Hepatocyte (in vitro differentiated cells): ENCODE results near the gene PRMT7. TPM values are rescaled to one million over a fixed set of nuclear protein-coding genes. Genes with fewer than 3 reads are reported as not detected.

ENCODE experiments used
- DNase-seq: peaks from one replicate; pipeline ENCODE4 v3.0.0-alpha.2; 2016; ENCODE audit warnings: low spot score
- H2AFZ ChIP-seq: fragments of 200-600 bp; sonication (generic); 2 replicates; pipeline ENCODE4 v1.6.0; 2016; ENCODE audit warnings: antibody characterized with exemption, mild to moderate bottlenecking
- H3K27ac ChIP-seq: fragments of 200-600 bp; sonication (generic); 2 replicates; pipeline ENCODE4 v1.5.1; 2016; ENCODE audit warnings: mild to moderate bottlenecking
- H3K27me3 ChIP-seq: fragments of 200-600 bp; sonication (generic); 2 replicates; pipeline ENCODE4 v1.6.1; 2016
- H3K36me3 ChIP-seq: fragments of 200-600 bp; sonication (generic); replicated peaks from 2 replicates; pipeline ENCODE4 v1.5.1; 2016; ENCODE audit warnings: low read depth; ENCODE audit not compliant: insufficient read depth
- H3K4me1 ChIP-seq: fragments of 200-600 bp; sonication (generic); 2 replicates; pipeline ENCODE4 v1.5.1; 2016; ENCODE audit warnings: mild to moderate bottlenecking, moderate library complexity; ENCODE audit not compliant: insufficient read depth
- H3K4me2 ChIP-seq: fragments of 200-600 bp; sonication (generic); 2 replicates; pipeline ENCODE4 v1.6.0; 2016
- H3K4me3 ChIP-seq: fragments of 200-600 bp; sonication (generic); 2 replicates; pipeline ENCODE4 v1.5.1; 2016; ENCODE audit warnings: mild to moderate bottlenecking
- H3K79me2 ChIP-seq: fragments of 200-600 bp; sonication (generic); 2 replicates; pipeline ENCODE4 v1.6.0; 2017; ENCODE audit warnings: mild to moderate bottlenecking
- H3K9me2 ChIP-seq: fragments of 200-600 bp; sonication (generic); replicated peaks from 2 replicates; pipeline ENCODE4 v1.6.0; 2017; ENCODE audit warnings: mild to moderate bottlenecking; ENCODE audit not compliant: insufficient read depth
- H3K9me3 ChIP-seq: fragments of 200-600 bp; sonication (generic); 2 replicates; pipeline ENCODE4 v1.5.1; 2016; ENCODE audit warnings: low read depth, mild to moderate bottlenecking
- H4K20me1 ChIP-seq: fragments of 200-600 bp; sonication (generic); 2 replicates; pipeline ENCODE4 v1.6.0; 2016; ENCODE audit warnings: mild to moderate bottlenecking; ENCODE audit not compliant: insufficient read depth, poor library complexity, severe bottlenecking
- CTCF ChIP-seq: fragments of 200-600 bp; sonication (generic); IDR thresholded peaks from 2 replicates; pipeline ENCODE4 v1.5.1; 2016; ENCODE audit warnings: antibody characterized with exemption, mild to moderate bottlenecking; ENCODE audit not compliant: poor library complexity
- EZH2 ChIP-seq: fragments of 200-600 bp; sonication (generic); IDR thresholded peaks from 2 replicates; pipeline ENCODE4 v1.6.1; 2016; ENCODE audit warnings: antibody characterized with exemption, mild to moderate bottlenecking, borderline replicate concordance
- EZH2phosphoT487 ChIP-seq: fragments of 200-600 bp; sonication (generic); IDR thresholded peaks from one replicate; pipeline ENCODE4 v1.6.1; 2018; ENCODE audit warnings: antibody characterized with exemption, mild to moderate bottlenecking, low read depth, moderate library complexity; ENCODE audit not compliant: unreplicated experiment, severe bottlenecking
- WGBS: methylation state at CpG from one replicate; pipeline ENCODE4 v1.1.6; 2016; ENCODE audit warnings: low lambda C conversion rate; ENCODE audit errors: missing lambda C conversion rate; 5-methylcytosine and 5-hydroxymethylcytosine counted together
- polyA plus RNA-seq: library from polyadenylated mRNA; unstranded; fragments of >200 nt; fragmentation: Nextera tagmentation; extraction: Ambion mirVana; gene quantifications from 2 replicates; pipeline ENCODE4 v1.2.1, GENCODE V29; 2016
- total RNA-seq: library from RNA; depleted of rRNA; stranded (reverse); fragments of >200 nt; gene quantifications from 2 replicates; pipeline ENCODE4 v1.2.3, GENCODE V29; 2014

Gene PRMT7
- total and polyA plus RNA-seq, 2 experiments from 2014 or later, result 41.1 to 43.6 TPM

- H3K9me2 ChIP-seq, result no peaks in the 10 kb centered on the region
- H3K4me1 ChIP-seq, result peaks cover 9% of the 10 kb centered on the region
- peak overlapping the region; percentile 64 for H3K4me2 ChIP-seq
- no peaks in the 10 kb centered on the region for H3K9me3 ChIP-seq
- no peak overlapping the region for H3K4me3 ChIP-seq
- TF ChIP-seq EZH2 (no peak), EZH2phosphoT487 (no peak), CTCF (no peak)
- H3K36me3 ChIP-seq, result no peaks in the 10 kb centered on the region
- DNase-seq, result no peak
- 80% methylated on average over 6 of the region's 6 CpGs for whole genome bisulfite sequencing
- H4K20me1 ChIP-seq, result no peaks in the 10 kb centered on the region
- no peaks in the 10 kb centered on the region for H3K79me2 ChIP-seq
- peak overlapping the region; percentile 95 for H3K27ac ChIP-seq
- H2AFZ ChIP-seq, result no peak overlapping the region
- H3K27me3 ChIP-seq, result no peaks in the 10 kb centered on the region
Observed at GRCh38 chr16:68385371-68385770, 74.6 kb downstream of the PRMT7 start.

- Histone ChIP-seq H2AFZ (no peak overlapping the region), H3K27me3 (no peaks in the 10 kb centered on the region), H3K9me2 (no peaks in the 10 kb centered on the region), H3K36me3 (no peaks in the 10 kb centered on the region), H3K4me2 (peak overlapping the region; percentile 64), H3K9me3 (no peaks in the 10 kb centered on the region), H3K4me1 (peaks cover 9% of the 10 kb centered on the region), H3K27ac (peak overlapping the region; percentile 95), H3K4me3 (no peak overlapping the region), H4K20me1 (no peaks in the 10 kb centered on the region), H3K79me2 (no peaks in the 10 kb centered on the region)
- DNase-seq, result peak; percentile 84
- 66% methylated on average over 12 of the region's 14 CpGs for WGBS
- no peak for TF ChIP-seq EZH2phosphoT487
- TF ChIP-seq EZH2, result no peak
- no peak for TF ChIP-seq CTCF
Observed at GRCh38 chr16:68386628-68387027, 75.8 kb downstream of the PRMT7 start.

- H3K9me3 ChIP-seq, result no peaks in the 10 kb centered on the region
- no peak overlapping the region for H3K4me3 ChIP-seq
- no peaks in the 10 kb centered on the region for H3K9me2 ChIP-seq
- no peaks in the 10 kb centered on the region for H3K27me3 ChIP-seq
- H3K36me3 ChIP-seq, result no peaks in the 10 kb centered on the region
- H2AFZ ChIP-seq, result no peak overlapping the region
- DNase-seq, result peak; percentile 55
- H3K27ac ChIP-seq, result peak overlapping the region; percentile 95
- H4K20me1 ChIP-seq, result no peaks in the 10 kb centered on the region
- H3K4me2 ChIP-seq, result peak overlapping the region; percentile 20
- TF ChIP-seq CTCF (no peak), EZH2phosphoT487 (no peak), EZH2 (no peak)
- WGBS, result 90% methylated on average over 9 of the region's 9 CpGs
- peaks cover 9% of the 10 kb centered on the region for H3K4me1 ChIP-seq
- no peaks in the 10 kb centered on the region for H3K79me2 ChIP-seq
Observed at GRCh38 chr16:68387301-68387700, 76.5 kb downstream of the PRMT7 start.

GRCh38 chr16:68388124-68388523 is 77.3 kb downstream of the PRMT7 start:
- WGBS, result 91% methylated on average over 3 of the region's 3 CpGs
- Histone ChIP-seq H3K79me2 (no peaks in the 10 kb centered on the region), H3K4me2 (no peak overlapping the region), H2AFZ (no peak overlapping the region), H3K36me3 (no peaks in the 10 kb centered on the region), H3K27ac (no peak overlapping the region), H3K9me2 (no peaks in the 10 kb centered on the region), H3K27me3 (no peaks in the 10 kb centered on the region), H3K4me1 (peaks cover 9% of the 10 kb centered on the region), H3K4me3 (no peak overlapping the region), H3K9me3 (no peaks in the 10 kb centered on the region), H4K20me1 (no peaks in the 10 kb centered on the region)
- DNase-seq, result no peak
- TF ChIP-seq EZH2phosphoT487 (no peak), EZH2 (no peak), CTCF (no peak)
